ENCODE measurements around the gene MUC5AC.

Gene MUC5AC

GRCh38 chr11:1197886-1198560 is 40.3 kb downstream of the MUC5AC start:
- no peak for DNase-seq

- DNase-seq, result no peak
Measured at GRCh38 chr11:1198561-1199240, 40.9 kb downstream of the MUC5AC start.

DNA sequence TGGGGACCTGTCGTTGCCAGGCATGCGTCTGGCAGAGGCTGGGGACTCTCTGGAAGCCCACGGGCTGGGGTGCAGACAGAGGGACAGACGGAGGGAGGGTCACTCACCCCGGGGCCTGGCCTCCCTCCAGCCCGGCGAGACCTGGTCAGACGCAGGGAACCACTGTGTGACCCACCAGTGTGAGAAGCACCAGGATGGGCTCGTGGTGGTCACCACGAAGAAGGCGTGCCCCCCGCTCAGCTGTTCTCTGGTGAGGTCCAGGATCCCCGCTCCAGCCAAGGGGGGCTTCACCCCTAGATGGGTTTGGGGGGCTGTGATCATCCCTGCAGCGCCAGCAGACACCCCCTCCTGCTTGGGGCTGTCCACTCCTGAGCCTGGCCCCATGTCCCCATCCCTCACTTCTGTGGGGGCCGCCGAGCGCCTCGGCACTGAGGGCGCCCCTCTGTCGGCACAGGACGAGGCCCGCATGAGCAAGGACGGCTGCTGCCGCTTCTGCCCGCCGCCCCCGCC is 41.5 kb downstream of the MUC5AC start:
- no peak for DNase-seq

DNA sequence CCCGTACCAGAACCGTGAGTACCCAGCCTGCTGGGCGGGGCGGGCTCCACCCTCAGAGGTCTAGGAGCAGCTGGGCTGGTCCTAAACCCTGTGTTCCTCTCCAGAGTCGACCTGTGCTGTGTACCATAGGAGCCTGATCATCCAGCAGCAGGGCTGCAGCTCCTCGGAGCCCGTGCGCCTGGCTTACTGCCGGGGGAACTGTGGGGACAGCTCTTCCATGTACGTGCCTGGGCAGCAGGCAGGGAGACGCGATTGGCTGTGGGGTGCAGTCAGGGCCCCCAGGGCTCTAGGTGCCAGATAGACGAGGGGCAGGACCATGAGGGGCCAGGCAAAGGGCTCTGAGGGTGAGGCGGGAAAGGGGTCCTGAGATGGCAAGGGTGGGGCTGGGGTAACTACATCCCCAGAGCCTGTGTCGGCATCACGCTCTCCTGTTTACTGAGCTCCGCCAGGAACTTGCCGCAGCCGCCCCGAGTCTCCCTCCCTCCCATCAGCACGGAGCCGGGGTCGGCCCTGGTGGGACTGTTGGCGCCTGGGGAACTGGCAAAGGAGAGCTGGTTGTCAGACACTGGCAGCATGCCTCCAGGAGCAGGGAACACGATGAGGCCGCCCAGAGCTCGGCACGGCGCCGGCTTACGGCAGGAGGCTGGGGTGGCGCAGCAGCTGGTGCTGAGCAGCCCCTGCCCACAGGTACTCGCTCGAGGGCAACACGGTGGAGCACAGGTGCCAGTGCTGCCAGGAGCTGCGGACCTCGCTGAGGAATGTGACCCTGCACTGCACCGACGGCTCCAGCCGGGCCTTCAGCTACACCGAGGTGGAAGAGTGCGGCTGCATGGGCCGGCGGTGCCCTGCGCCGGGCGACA is 42.2 kb downstream of the MUC5AC start:
- DNase-seq, result no peak

DNA sequence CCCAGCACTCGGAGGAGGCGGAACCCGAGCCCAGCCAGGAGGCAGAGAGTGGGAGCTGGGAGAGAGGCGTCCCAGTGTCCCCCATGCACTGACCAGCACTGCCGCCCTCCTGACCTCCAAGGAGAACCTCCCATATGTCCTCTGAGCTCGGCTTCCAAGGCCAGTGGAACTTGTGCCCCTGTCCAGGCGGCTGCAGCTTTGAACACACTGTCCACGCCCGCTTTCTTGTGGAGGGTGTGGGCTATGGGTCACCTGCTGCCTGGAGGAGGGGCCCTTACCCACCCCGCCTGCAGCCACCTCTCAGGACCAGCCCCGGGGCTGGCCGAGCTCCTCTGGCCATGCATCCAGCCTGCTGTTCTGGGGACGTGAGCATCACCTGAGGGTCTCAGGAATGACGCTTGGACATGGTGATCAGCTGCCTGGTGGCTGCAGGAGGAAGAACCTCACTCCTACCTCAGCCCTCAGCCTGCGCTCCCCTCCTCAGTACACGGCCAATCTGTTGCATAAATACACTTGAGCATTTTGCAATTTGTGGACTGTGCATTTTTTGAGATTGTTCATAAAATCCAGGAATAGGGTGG is 42.9 kb downstream of the MUC5AC start:
- no peak for DNase-seq

DNA sequence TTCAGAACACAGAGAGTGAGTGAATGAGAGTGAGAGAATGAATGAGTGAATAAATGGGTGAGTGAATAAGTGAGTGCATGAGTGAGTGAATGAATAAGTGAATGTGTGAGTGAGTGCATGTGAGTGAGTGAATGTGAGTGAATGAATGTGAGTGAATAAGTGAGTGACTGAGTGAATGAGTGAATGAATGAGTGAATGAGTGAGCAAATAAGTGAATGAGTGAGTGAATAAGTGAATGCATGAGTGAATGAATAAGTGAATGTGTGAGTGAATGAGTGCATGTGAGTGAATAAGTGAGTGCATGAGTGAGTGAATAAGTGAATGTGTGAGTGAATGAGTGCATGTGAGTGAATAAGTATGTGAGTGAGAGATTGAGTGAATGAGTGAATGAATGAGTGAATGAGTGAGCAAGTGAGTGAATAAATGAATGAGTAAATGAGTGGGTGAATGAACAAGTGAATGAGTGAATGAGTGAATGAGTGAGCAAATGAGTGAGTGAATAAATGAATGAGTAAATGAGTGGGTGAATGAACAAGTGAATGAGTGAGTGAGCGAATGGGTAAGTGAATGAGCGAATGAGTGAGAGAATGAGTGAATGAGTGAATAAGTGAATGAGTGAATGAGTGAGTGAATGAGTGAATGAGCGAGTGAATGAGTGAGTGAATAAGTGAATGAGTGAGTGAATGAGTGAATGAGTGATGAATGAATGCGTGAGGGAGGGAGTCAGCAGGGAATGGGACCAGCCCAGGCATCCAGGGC is 43.8 kb downstream of the MUC5AC start:
- no peak for DNase-seq

GRCh38 chr11:1202154-1202775 is 44.5 kb downstream of the MUC5AC start:
- DNase-seq, result peak in 1 of 2 experiments; percentile 37

GRCh38 chr11:1202776-1203504 is 45.2 kb downstream of the MUC5AC start:
- peak; percentile 80 to 82 for DNase-seq

GRCh38 chr11:1203505-1204271 is 45.9 kb downstream of the MUC5AC start:
- no peak for DNase-seq

GRCh38 chr11:1204381-1205101 is 46.8 kb downstream of the MUC5AC start:
- DNase-seq, result no peak

DNA sequence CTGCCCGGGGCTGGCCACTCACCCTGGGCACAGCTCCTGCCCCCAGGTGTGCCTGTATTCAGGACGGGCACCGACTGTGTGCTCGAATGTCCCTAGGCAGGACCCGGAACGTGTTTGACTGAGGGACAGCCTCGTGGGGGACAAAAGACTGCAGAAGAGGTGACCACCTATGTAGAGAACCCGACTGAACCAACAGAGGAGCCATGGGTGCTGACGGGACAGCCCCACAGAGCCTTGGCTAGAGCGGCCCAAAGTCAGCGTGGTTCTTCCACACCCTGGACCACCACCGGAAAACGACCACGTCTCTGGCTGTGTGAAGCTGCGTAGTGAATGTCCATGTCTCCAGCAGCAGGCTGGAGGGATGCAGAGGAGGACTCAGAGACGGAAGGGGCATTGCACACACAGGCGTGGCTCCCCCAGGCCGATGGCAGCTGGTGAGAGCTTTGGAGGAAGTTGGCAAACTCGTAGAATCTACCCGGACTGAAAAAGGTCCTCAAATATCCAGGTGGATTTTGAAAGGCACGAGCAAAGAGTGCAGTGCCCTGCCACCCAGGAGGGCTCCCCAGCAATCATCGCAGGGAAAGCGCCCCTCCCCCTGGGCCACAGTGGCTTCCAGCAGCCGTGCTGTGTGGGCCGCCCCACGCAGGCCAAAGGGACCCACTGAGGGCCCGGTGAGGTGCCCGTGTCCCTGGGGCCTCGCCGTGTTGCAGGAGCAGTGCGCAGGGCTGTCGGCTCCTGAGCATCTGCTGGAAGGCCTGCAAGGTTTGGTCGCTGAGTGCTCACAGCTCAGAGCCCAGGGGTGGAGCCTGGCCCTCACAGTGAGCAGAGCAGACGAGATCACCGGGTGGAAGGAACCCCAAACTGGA is 47.6 kb downstream of the MUC5AC start:
- DNase-seq, result no peak

DNA sequence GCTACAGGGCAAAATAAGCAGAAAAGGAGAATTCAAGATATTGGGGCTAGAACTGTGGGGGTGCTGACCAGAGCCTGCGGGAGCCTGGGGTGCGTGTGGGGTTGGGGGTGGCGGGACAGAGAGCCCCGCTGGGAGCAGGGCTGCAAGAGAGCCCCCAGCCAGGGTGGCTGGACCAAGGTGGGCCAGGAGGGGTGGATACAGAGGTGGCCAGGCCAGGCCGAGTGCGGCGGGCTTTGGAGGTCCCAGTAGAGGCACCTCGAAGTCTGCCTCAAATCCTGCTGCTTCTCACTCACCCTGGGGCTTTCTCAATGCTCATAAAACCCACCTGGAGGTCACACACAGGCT is 48.2 kb downstream of the MUC5AC start:
- no peak for DNase-seq

DNA sequence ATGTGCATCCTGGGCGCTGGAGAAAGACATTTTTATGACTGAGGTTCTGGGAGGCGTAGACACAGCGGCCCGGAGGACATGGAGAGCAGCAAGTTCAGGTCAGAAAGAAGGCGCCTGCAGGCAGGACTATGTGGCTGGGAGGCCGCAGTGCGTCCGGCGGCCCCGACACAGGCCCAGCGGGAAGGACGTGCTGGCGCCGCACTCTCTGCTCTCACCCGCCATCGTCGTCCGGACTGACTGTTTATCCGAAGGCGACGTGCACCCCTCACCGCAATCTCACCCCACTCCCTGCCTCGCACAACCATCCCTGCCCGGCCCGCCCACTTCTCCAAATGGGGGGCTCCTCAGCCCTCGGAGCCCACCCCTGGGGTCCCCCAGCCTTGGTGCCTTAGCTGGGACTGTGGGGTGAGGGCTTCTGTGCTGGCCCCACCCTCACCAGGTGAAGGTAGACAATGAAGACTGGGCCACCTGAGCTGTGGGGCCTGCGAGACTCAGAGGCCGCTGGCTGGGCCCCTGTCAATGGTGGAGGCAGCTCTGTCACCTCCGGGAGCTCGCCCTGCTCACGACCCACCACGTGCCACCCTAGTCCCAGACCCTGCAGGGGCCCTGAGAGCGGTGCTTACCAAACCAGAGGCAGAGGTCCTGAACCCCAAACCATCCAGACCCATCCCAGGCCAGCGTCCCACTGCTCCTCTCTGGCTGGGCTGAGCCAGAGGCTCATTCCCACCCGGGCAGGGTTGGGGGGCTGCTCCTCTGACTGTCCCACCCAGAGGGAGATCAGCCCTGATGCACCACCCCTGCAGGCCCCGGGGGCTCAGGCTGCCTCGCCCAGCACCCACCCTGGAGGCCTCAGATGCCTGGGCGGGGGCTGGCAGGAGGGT is 48.9 kb downstream of the MUC5AC start:
- DNase-seq, result no peak

DNA sequence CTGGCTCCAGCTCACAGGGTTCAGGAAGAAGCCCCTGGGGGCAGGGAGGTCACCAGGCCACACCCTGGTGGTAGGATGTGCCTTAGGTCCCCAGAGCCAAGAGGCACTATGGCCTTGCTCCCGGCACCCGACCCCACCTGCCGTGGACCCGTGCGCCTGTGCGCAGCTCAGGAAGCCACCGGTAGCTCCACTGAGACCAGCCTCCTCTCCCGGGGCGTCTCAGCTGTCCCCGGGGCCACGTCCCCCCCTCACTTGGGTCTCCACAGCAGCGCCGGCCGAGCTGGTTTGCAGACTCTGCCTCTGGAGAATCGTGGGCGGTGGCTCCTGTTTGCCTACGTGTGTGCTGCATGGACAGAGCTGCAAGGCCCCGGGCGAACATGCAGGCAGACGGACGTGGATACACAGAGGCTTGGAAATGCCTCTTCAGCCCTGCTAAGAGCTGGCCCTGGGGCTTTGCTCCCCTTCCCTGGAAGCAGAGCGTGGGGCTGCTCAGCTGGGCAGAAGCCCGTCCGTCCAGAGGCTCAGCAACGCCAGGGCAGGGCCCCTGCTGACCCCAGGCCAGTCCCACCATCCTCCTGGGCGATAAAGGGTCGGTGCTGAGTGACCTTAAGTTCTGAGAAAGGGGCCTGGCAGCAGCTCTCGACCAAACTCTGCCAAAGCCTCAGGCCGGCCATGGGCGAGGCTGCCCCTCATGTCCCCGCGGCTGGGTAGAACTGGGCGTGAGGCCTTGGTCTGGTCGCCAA is 49.8 kb downstream of the MUC5AC start:
- DNase-seq, result no peak

- DNase-seq, result no peak
Measured at GRCh38 chr11:1208144-1208393, 50.3 kb downstream of the MUC5AC start.

DNA sequence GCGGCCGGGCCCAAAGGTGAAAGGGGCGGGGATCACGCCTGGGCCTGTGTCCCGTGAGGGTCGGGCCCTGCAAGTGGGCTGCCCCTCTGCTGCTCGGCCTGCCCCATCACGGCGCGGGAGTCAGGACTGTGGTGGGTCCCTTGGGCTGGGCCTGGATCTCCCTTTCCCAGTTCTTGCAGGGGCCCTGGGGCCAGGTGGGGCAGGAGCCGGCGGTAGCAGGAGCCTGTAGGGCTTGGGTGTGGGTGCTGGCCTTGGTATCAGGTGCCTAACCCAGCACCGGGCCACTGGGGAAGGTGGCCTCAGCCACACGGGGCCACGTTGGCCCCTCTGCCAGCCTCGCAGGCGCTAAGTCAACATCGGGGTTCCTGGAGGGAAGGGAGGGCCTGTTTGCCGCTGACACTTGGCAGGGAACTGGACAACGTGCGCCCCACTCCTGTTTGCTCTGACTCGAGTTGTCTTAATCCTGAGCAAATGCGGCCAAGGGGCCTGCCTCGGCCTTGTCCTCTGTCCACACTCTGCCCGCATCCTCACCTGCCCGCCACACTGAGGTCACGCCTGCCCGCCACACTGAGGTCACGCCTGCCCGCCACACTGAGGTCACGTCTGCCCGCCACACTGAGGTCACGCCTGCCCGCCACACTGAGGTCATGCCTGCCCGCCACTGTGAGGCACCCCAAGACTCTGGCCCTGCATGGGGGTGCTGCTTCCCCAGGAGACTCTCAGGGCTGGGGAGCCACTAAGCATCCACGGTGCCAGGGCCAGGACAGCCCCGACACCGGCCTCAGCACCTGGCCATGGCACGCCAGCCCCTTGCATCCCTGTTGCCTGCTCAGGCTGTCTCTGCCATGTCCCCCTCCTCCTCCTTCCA is 50.9 kb downstream of the MUC5AC start:
- no peak for DNase-seq
